GM12892 (cell line): ENCODE results near the gene CFAP221.

Source experiments
- POLR2A ChIP-seq: IDR thresholded peaks from 2 replicates; pipeline ENCODE4 v1.6.1; 2011; ENCODE audit warnings: low read depth, low read length, control low read depth
- POLR2AphosphoS5 ChIP-seq: IDR thresholded peaks from 2 replicates; pipeline ENCODE4 v1.6.1; 2011; ENCODE audit warnings: low read depth, low read length, control low read depth

DNA sequence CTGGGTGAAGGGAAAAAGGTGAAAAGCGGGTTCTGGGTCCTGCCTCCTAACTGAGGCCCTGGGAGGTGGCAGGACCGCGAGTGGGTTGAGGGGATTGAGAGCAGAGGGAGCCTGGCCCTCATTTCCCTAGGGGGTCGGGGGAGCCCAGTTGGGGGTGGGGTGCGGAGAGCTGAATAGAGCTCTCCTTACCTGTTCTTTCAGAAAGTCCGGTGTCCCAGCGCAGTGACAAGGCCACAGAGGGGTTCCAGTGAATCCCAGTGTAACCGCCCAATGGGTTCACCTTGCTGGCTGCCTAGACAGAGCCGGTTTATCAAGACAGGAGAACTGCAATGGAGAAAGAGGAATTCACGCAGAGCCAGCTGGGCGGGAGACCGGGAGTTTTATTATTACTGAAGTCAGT is 157.1 kb downstream of the CFAP221 start:
- TF ChIP-seq POLR2A (no peak), POLR2AphosphoS5 (no peak)
